K562 (cell line): ENCODE measurements around the gene SLX9. TPM values are rescaled to one million over a fixed set of nuclear protein-coding genes. Genes with fewer than 3 reads are reported as not detected.

Experiments used
- ATAC-seq: fragments of 200-7000 bp; cut with Tn5 transposase; 3 replicates; pipeline ENCODE4 v1.9.1; 2020; ENCODE audit warnings: moderate library complexity
- BruUV-seq: library from RNA; stranded (reverse); fragments of 400-500 nt; replicated peaks from 2 replicates; lab custom pipeline; 2021; lab: Mats Ljungman, UMichigan
- CTCF ChIA-PET: fragments of 300-600 bp; formaldehyde crosslinking; extraction: SDS; loops from one replicate; lab custom pipeline; 2021; ENCODE audit warnings: low intra/inter-chr PET ratio; lab: Yijun Ruan, JAX
- POLR2A ChIA-PET: fragments of 300-600, 350-650 bp; sonication (Branson Sonifier 250); formaldehyde crosslinking; extraction: SDS; loops from one replicate; lab custom pipeline; 2021; ENCODE audit warnings: antibody characterized with exemption, inconsistent platforms; lab: Yijun Ruan, JAX
- DNase-seq, 4 experiments: peaks; one replicate each; pipeline versions ENCODE4 v3.0.0 to v3.0.0-alpha.2; 2011 to 2018; ENCODE audit warnings: low spot score in 3 of 4, mixed read lengths in 3 of 4; ENCODE audit errors: extremely low read depth in 1 of 4
- FAIRE-seq: peaks from 2 replicates; lab custom pipeline; 2011; peaks lifted over from hg19 to GRCh38; lab: Jason Lieb, UNC
- H2AFZ ChIP-seq: 2 replicates; pipeline ENCODE4 v1.6.0; 2011; ENCODE audit warnings: low read depth, low read length, control low read depth, inconsistent platforms
- H3K27ac ChIP-seq: fragments of 200-600 bp; 3 replicates; pipeline ENCODE4 v1.8.0; 2011; ENCODE audit warnings: low read depth, mild to moderate bottlenecking, control low read depth, inconsistent platforms, low read length, moderate library complexity, mixed read lengths; ENCODE audit errors: extremely low read depth
- H3K27me3 ChIP-seq, 2 experiments: fragments of 300-600 bp in 1 of 2; 2 replicates in 1 of 2; 3 replicates in 1 of 2; pipeline versions ENCODE4 v1.6.0 to v1.8.0; 2011; ENCODE audit warnings: inconsistent platforms in 2 of 2, low read length in 2 of 2, mild to moderate bottlenecking in 1 of 2, mixed read lengths in 1 of 2, moderate library complexity in 1 of 2; ENCODE audit not compliant: control insufficient read depth in 2 of 2, insufficient read depth in 2 of 2
- H3K36me3 ChIP-seq: fragments of 300-600 bp; 3 replicates; pipeline ENCODE4 v1.8.0; 2011; ENCODE audit warnings: mild to moderate bottlenecking, low read length, inconsistent platforms; ENCODE audit not compliant: control insufficient read depth, insufficient read depth
- H3K4me1 ChIP-seq, 2 experiments: fragments of 200-600 bp in 1 of 2; replicated peaks in 1 of 2; 2 replicates in 1 of 2; 3 replicates in 1 of 2; pipeline versions ENCODE4 v1.5.1 to v1.8.0; 2011; ENCODE audit warnings: inconsistent platforms in 2 of 2, low read length in 2 of 2, mild to moderate bottlenecking in 1 of 2, mixed read lengths in 1 of 2, moderate library complexity in 1 of 2; ENCODE audit not compliant: control insufficient read depth in 2 of 2, insufficient read depth in 2 of 2
- H3K4me2 ChIP-seq: 2 replicates; pipeline ENCODE4 v1.6.1; 2011; ENCODE audit warnings: low read length, control low read depth, inconsistent platforms, mixed read lengths; ENCODE audit not compliant: insufficient read depth
- H3K4me3 ChIP-seq: fragments of 200-600 bp; sonication (generic), shearing (Covaris generic); 2 replicates; pipeline ENCODE4 v1.5.1; 2016; ENCODE audit warnings: control low read depth, inconsistent platforms
- H3K79me2 ChIP-seq: fragments of 200-600 bp; 3 replicates; pipeline ENCODE4 v1.8.0; 2011; ENCODE audit warnings: low read length, inconsistent platforms; ENCODE audit not compliant: control insufficient read depth, insufficient read depth
- H3K9ac ChIP-seq, 2 experiments: 2 replicates each; pipeline versions ENCODE4 v1.6.0 to v1.6.1; 2011; ENCODE audit warnings: low read depth in 2 of 2, low read length in 2 of 2, control low read depth in 1 of 2, inconsistent platforms in 1 of 2, mild to moderate bottlenecking in 1 of 2, mixed read lengths in 1 of 2; ENCODE audit not compliant: insufficient read depth in 1 of 2
- H3K9me1 ChIP-seq: one replicate; pipeline ENCODE4 v1.6.0; 2011; ENCODE audit warnings: inconsistent platforms, mild to moderate bottlenecking, low read length, moderate library complexity; ENCODE audit not compliant: control insufficient read depth, insufficient read depth
- H3K9me3 ChIP-seq: replicated peaks from 2 replicates; pipeline ENCODE4 v1.5.1; 2011; ENCODE audit warnings: low read depth, low read length, inconsistent platforms; ENCODE audit not compliant: control insufficient read depth, insufficient read depth
- H4K20me1 ChIP-seq: replicated peaks from 2 replicates; pipeline ENCODE4 v1.6.1; 2011; ENCODE audit warnings: low read length, inconsistent platforms, mixed read lengths; ENCODE audit not compliant: control insufficient read depth, insufficient read depth
- BRD4 ChIP-seq: fragments of 200-600 bp; sonication (generic); IDR thresholded peaks from 2 replicates; pipeline ENCODE4 v1.6.1; 2017; ENCODE audit warnings: inconsistent platforms
- CTCF ChIP-seq, 3 experiments: IDR thresholded peaks in 2 of 3; conservative IDR thresholded peaks in 1 of 3; 2 replicates each; pipeline ENCODE4 v1.5.1; 2011 to 2012; ENCODE audit warnings: low read length in 3 of 3, mild to moderate bottlenecking in 3 of 3, control low read depth in 2 of 3, improper control_type of control experiment in 1 of 3, inconsistent platforms in 1 of 3, low read depth in 1 of 3, mixed read lengths in 1 of 3, moderate library complexity in 1 of 3; ENCODE audit not compliant: insufficient read depth in 2 of 3
- DEAF1 ChIP-seq: fragments of 450-650 bp; formaldehyde crosslinking; IDR thresholded peaks from 2 replicates; pipeline ENCODE4 v1.4.0; 2020; ENCODE audit warnings: mild to moderate bottlenecking, moderate library complexity
- ERF ChIP-seq: fragments of 450-650 bp; formaldehyde crosslinking; IDR thresholded peaks from 2 replicates; pipeline ENCODE4 v1.4.0; 2020; ENCODE audit warnings: mild to moderate bottlenecking, mixed read lengths
- HIVEP1 ChIP-seq: fragments of 250-450 bp; sonication (Bioruptor Pico); IDR thresholded peaks from 2 replicates; pipeline ENCODE4 v1.4.0; 2020; ENCODE audit warnings: mild to moderate bottlenecking
- L3MBTL2 ChIP-seq: fragments of 450-650 bp; IDR thresholded peaks from 2 replicates; pipeline ENCODE4 v1.6.1; 2016; ENCODE audit warnings: mild to moderate bottlenecking, moderate library complexity
- NONO ChIP-seq, 2 experiments: fragments of 200-400 bp in 1 of 2; fragments of 450-650 bp in 1 of 2; formaldehyde crosslinking in 1 of 2; IDR thresholded peaks; 2 replicates each; pipeline ENCODE4 v1.6.1; 2017; ENCODE audit warnings: low read depth in 2 of 2, mild to moderate bottlenecking in 2 of 2, moderate library complexity in 2 of 2, low read length in 1 of 2
- SMC3 ChIP-seq: conservative IDR thresholded peaks from 2 replicates; pipeline ENCODE4 v1.6.1; 2011; ENCODE audit warnings: low read depth, low read length, improper control_type of control experiment; ENCODE audit not compliant: insufficient read depth
- UBTF ChIP-seq, 2 experiments: IDR thresholded peaks; 2 replicates each; pipeline ENCODE4 v1.6.1; 2012; ENCODE audit warnings: improper control_type of control experiment in 2 of 2, low read depth in 2 of 2, low read length in 2 of 2, borderline replicate concordance in 1 of 2
- ZBTB9 ChIP-seq: fragments of 450-650 bp; formaldehyde crosslinking; IDR thresholded peaks from 2 replicates; pipeline ENCODE4 v1.4.0; 2020; ENCODE audit warnings: mild to moderate bottlenecking, moderate library complexity
- ZFX ChIP-seq: sonication (generic); formaldehyde crosslinking; IDR thresholded peaks from 2 replicates; pipeline ENCODE4 v1.8.0; 2022; ENCODE audit warnings: mild to moderate bottlenecking, missing genetic modification reagents, moderate library complexity
- ZNF212 ChIP-seq: fragments of 450-650 bp; formaldehyde crosslinking; IDR thresholded peaks from 2 replicates; pipeline ENCODE4 v1.4.0; 2020; ENCODE audit warnings: mild to moderate bottlenecking
- WGBS: fragments of 100-300 bp; shearing (Covaris generic); methylation state at CpG from one replicate; pipeline ENCODE4 v1.1.6; 2016; ENCODE audit warnings: low coverage, mixed read lengths; ENCODE audit not compliant: insufficient coverage; ENCODE audit errors: missing lambda C conversion rate; 5-methylcytosine and 5-hydroxymethylcytosine counted together
- in situ Hi-C: fragments of 300-500 bp; cut with MboI; formaldehyde crosslinking; loops from 4 replicates; pipeline ENCODE4 v1.15.0; 2018; ENCODE audit warnings: inconsistent platforms, mixed read lengths
- intact Hi-C: fragments of 100-400 bp; cut with micrococcal nuclease; formaldehyde crosslinking; loops from 2 replicates; pipeline ENCODE4 v1.14.2; 2022
- polyA plus RNA-seq, 8 experiments: library from polyadenylated mRNA; depleted of rRNA in 4 of 8; stranded (reverse) in 5 of 8; unstranded in 3 of 8; fragments of >200 nt; fragmentation: Nextera tagmentation in 2 of 8; fragmentation: Illumina TruSeq in 1 of 8; extraction: Ambion mirVana in 2 of 8; extraction: Trizol in 1 of 8; gene quantifications; 2 replicates each; pipeline versions ENCODE4 v1.2.1 to v1.2.3, GENCODE V29; 2011 to 2014; ENCODE audit warnings: inconsistent platforms in 1 of 8, missing spikeins in 1 of 8
- total RNA-seq, 7 experiments: library from RNA; depleted of rRNA in 6 of 7; stranded (reverse); fragments of >200 nt in 6 of 7; fragmentation: Illumina TruSeq in 2 of 7; extraction: Trizol in 2 of 7; gene quantifications; 2 replicates each; pipeline versions ENCODE4 v1.2.1 to v1.2.3, GENCODE V29; 2011 to 2021; ENCODE audit warnings: low replicate concordance in 1 of 7

SLX9 gene
- total and polyA plus RNA-seq, 9 of the 15 experiments (the other 6 are each of a cell fraction or from before 2014, with no cell fraction given) = 1.2 to 75.5 (median 16.5) TPM

- in situ Hi-C loops (loop anchor here (10.0 kb wide), 1 partner anchor 428 kb away; no protein-coding TSS in a partner anchor), intact Hi-C loops (loop anchor here (2.0 kb wide), 2 partner anchors 40 to 132 kb away; partner anchors contain the start of gene UBE2G2)
- FAIRE-seq = no peak
- H3K9ac ChIP-seq = peak overlapping the region; percentile 6 to 52; a peak in 1 of 4 replicates
- ATAC-seq = peak; percentile 79
- 0 out of 2 replicates have a peak overlapping the region, but pooled peaks have one; percentile 5 for H3K4me3 ChIP-seq
- peak overlapping the region; percentile 33; the same call in 1 of the 2 replicates for H3K4me2 ChIP-seq
- 4% methylated on average over 48 of the region's 68 CpGs for WGBS
- ChIA-PET POLR2A (interaction anchor here (0.9 kb wide), 1 partner anchor 32 kb away, joined by 6 read pairs; no protein-coding TSS in a partner anchor), CTCF (interaction anchor here (0.7 to 1.0 kb wide), 3 partner anchors 132 to 422 kb away, joined by 3 to 5 read pairs (median 3); no protein-coding TSS in a partner anchor)
- 0 out of 2 replicates have a peak overlapping the region, but pooled peaks have one; percentile 23 for H2AFZ ChIP-seq
- H3K9me3 ChIP-seq = no peaks in the 10 kb centered on the region
- peak; percentile 59 to 81 (median 76) for DNase-seq
- H3K27ac ChIP-seq = no peak overlapping the region
- BruUV-seq = no TSS peak
- H3K4me1 ChIP-seq = peaks cover 4 to 36% of the 10 kb centered on the region in 2 experiments; a peak in 3 of 5 replicates
- H3K79me2 ChIP-seq = no peaks in the 10 kb centered on the region
- H3K9me1 ChIP-seq = peaks cover 3% of the 10 kb centered on the region
- H4K20me1 ChIP-seq = no peaks in the 10 kb centered on the region
- no peaks in the 10 kb centered on the region for H3K36me3 ChIP-seq
- peaks cover 15 to 35% of the 10 kb centered on the region in 2 experiments for H3K27me3 ChIP-seq
- TF ChIP-seq NONO (IDR thresholded peaks at IDR 0.05; ENCODE audit: low read depth in 2 of 2, low read length in 1 of 2) = peak in 1 of 2 experiments; percentile 67; a peak in 1 of 4 replicates
- peak; percentile 62 for TF ChIP-seq DEAF1 (CRISPR knock-in tag)
- 0 out of 2 replicates have a peak, but pooled peaks have one; percentile 46 for TF ChIP-seq ZBTB9 (CRISPR knock-in tag)
- TF ChIP-seq BRD4 = no peak
- 0 out of 2 replicates have a peak, but pooled peaks have one; percentile 59 for TF ChIP-seq ERF (CRISPR knock-in tag)
- no peak for TF ChIP-seq HIVEP1
- TF ChIP-seq ZNF212 = no peak
- TF ChIP-seq ZFX (CRISPR knock-in tag) = peak; percentile 80
- TF ChIP-seq CTCF (IDR thresholded peaks at IDR 0.05 in 2 of 3, conservative IDR thresholded peaks at IDR 0.05 in 1 of 3; ENCODE audit: insufficient read depth in 2 of 3, low read depth in 1 of 3, low read length in 3 of 3) = peak; percentile 66 to 84 (median 80)
- TF ChIP-seq SMC3 = peak; percentile 57; the same call in 1 of the 2 replicates
- 0 out of 4 replicates have a peak, but pooled peaks of 1 of the 2 experiments have one; percentile 39 for TF ChIP-seq UBTF (IDR thresholded peaks at IDR 0.05; ENCODE audit: borderline replicate concordance in 1 of 2, low read depth in 2 of 2, low read length in 2 of 2)
- TF ChIP-seq L3MBTL2 = peak; percentile 50
Observed at GRCh38 chr21:44932408-44933181, 7.2 kb upstream of the SLX9 start.
